CD4-positive, alpha-beta T cell treated with Interleukin-12 subunit alpha and Interleukin-12 subunit beta, for 1 hour (primary cell): ENCODE results near the gene SLC2A9.
"Not testable (repeated sequence)": the region's sequence is repeated elsewhere in the genome, so short reads cannot be mapped to it uniquely, and the experiment has no call there.

Source experiments
- DNase-seq: peaks from one replicate; pipeline ENCODE4 v3.0.0-alpha.2; 2020

SLC2A9 gene

GRCh38 chr4:9923195-9923812 lies 98.0 kb downstream of the SLC2A9 start:
- no peak for DNase-seq

GRCh38 chr4:9921326-9921725 lies 100.0 kb downstream of the SLC2A9 start:
- no peak for DNase-seq

- no peak for DNase-seq
Measured at GRCh38 chr4:9920029-9920428, 101.3 kb downstream of the SLC2A9 start.

DNA sequence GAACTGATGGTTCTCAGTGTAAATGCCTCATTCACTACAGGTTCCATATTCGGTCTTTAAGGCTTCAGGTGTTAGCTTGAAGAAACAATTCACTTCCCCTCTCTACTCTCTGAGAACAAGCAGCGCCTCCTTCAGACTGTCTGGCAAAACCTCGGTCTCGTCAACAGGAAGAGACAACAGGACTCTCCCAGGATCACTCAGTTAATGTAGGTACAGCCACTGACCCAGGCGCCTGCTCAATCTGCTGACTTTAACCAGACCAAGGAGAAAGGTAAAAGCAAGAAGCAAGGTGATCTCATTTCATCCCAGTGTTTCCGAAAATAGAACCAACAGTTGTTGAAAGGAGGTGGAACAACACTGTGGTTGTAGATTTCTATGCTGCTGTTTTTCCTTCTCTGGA lies 102.2 kb downstream of the SLC2A9 start:
- DNase-seq = no peak

DNA sequence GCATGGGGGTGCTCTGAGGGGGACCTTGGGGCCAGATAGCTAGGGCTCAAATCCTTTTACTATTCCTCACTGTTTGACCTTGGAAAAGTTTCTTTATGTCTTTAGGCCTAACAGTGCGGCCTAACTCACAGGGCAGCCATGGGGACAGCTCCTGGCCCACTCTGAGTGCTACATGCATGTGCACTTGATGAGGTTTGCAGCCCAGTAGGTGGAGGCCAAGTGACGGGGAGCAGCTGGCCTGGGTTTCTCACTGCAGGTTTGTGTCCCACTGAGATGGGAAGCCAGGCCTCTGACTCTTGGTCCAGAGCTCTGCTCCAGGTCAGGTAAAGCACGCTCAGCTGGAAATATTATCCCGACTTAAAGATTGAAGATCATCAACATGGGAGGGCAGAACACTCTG lies 102.8 kb downstream of the SLC2A9 start:
- DNase-seq = no peak

GRCh38 chr4:9916937-9917336 lies 104.4 kb downstream of the SLC2A9 start:
- no peak for DNase-seq

GRCh38 chr4:9916346-9916745 lies 105.0 kb downstream of the SLC2A9 start:
- DNase-seq = no peak

DNA sequence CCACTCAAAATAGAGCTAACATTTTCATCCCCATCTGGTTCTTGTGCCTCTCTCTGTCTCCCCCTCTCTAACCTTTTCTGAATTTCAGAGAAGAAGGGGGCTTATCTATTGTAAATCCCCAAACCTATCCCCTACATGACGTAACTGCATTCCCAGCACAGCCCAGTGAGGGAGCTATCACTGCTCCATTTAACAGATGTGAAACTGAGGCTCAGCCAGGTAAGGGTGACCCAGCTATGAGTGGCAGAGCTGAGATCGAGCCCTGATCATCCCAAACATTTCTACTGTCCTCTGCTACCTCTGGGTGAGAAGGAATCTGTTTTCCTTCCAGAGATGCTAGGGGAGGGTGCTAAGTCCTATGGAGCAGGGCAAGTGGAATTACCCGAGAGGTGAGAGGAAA lies 107.5 kb downstream of the SLC2A9 start:
- no peak for DNase-seq

GRCh38 chr4:9906996-9907395 lies 114.3 kb downstream of the SLC2A9 start:
- no peak for DNase-seq

DNA sequence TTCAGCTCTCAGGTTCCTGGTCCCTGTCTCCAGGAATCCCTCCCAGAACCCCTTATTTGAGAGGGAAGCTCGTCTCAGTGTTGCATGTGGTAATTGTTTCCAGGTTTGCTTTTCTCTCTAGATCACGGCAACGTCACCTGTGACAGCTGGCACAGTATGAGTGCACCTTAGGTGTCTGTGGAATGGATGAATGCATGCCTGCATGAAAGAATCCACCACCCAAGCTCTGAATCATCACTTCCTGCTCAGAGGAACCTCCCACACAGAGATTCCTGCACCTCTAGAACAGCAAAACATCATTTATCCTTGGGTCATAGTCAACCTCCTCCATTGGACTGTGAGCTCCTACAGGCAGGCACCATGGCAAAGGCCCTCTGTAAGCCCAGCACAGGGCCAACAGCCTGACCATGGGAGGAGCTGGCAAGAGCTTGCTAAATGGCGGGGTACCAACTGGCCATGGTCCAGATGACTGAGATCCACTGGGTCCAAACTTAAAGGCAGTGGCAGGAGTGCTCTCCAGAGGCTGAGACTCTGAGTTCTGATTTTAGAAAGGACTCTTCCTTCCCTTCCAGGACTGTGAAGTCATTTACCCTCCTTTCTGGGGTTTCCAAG lies 116.2 kb downstream of the SLC2A9 start:
- no peak for DNase-seq

- DNase-seq = no peak
Measured at GRCh38 chr4:9903317-9903716, 118.0 kb downstream of the SLC2A9 start.

DNA sequence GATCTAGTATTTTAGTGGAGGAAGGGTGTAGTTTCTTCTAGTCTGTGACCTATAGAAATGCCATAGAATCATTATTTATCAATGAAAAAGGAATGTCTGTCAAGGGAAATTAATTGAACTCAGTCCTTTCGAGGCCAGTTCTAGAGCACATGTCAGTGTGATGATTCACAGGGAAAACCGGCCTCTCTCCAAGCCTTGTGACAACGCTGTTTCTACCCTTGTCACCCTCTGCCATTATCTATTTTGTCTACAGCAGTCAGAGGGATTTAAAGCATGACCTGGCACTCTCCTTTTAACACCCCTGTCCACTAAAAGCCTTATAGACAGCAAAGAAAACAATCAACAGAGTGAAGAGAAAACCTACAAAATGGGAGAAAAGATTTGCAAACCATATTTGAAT lies 120.0 kb downstream of the SLC2A9 start:
- no peak for DNase-seq

DNA sequence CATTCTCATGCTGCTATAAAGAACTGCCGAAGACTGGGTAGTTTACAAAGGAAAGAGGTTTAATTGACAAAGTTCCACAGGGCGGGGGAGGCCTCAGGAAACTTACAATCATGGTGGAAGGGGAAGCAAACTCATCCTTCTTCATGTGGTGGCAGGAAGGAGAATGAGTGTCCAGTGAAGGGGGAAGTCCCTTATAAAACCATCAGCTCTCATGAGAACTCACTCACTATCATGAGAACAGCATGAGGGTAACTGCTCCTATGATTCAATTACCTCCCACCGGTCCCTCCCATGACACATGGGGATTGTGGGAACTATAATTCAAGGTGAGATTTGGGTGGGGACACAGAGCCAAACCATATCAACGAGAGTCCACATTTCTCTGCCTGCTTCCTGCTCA lies 120.7 kb downstream of the SLC2A9 start:
- DNase-seq = not testable (repeated sequence)

DNA sequence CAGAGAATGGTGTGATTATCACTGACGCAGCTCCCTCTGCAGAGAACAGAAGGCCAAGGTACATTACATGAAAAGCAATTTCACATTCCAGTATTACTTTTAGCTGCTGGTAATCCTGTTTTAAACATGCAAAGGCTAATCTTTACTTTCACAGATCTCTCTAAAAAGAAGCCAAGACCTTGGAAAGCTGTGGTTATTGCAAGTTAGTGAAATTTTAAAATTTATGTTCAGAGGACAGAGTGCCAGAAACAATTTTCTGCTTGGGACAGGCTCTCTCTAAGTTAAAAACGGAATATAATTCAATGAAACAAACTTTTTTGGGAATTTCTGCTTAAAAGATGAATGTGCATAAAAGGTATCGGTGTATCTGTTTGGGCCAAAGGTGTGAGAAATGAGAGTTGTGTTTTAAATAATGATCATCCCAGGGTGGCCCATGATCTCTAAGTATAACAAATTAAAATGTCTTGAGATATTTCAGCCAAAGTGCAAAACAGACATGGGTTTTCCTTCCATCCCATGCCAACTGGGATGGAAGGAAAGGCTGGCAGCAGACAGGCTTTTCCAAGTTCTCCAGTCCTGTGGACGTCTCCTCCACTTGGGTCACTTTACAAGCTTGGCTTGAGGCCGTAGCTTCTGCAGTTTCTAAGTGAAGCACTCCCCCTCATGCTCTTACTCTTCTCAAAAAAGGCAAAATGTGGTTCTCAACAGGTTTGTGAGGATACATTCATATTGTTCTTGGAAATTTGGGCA lies 121.8 kb downstream of the SLC2A9 start:
- no peak for DNase-seq

GRCh38 chr4:9898596-9899305 lies 122.5 kb downstream of the SLC2A9 start:
- no peak for DNase-seq

DNA sequence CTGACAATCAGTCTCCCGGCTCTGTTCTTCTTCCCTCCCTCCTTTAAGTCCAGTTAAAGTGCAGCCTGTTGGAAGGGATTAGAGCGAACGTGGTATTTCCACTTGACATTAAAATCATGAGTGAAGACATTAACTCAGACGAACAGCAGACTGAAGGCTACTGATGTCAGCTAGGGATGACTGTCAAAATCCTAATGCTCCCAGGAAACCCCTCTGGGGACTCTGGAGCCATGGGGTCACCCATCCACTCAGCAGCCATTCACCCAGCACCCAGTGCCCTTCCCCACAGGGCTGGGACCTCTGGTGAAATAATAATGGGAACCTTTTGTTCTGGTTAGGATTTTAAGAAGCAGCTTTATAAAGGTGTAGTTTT lies 126.0 kb downstream of the SLC2A9 start:
- no peak for DNase-seq

- DNase-seq = no peak
Measured at GRCh38 chr4:9894644-9895332, 126.5 kb downstream of the SLC2A9 start.

GRCh38 chr4:9893329-9894108 lies 127.8 kb downstream of the SLC2A9 start:
- DNase-seq = no peak

GRCh38 chr4:9891740-9892139 lies 129.6 kb downstream of the SLC2A9 start:
- no peak for DNase-seq

DNA sequence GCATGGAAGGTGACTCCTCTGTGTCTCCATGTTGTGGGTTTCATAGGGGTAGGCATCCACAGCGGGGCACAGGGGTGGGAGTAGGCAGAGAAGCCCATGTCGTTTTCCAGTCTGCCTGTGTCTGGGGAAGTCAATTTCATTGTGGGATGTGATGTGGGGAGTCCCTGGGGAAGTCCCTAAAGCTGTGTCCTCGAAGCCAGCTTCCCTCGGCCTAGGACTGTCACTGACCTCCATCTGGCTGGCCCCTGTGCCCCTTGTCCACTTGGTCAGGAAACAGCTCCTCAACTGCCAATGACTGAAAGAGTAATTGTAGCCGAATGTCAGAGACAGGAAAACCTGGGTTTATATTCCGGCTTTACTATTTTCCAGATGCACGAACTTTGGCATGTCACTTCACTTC lies 130.2 kb downstream of the SLC2A9 start:
- no peak for DNase-seq

DNA sequence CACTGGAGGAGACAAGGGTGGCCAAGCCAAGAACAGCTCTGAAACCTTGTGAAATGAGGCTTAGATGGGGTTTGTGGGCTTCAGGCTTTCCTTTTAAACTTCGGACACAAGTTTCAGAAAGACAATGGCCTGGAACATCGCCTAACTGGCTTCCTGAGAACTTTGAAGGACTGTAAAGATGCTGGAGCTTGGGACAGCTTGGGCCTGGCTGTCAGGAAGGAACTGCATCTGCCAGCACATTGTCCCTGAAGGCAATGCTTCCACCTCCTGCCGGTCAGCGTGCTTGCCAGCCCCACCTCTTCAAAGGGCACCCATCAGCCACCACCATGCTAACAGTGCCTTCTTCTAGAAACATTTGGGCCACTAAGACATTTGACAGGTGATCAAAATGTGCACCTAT lies 132.0 kb downstream of the SLC2A9 start:
- no peak for DNase-seq

- DNase-seq = no peak
Measured at GRCh38 chr4:9885958-9886357, 135.3 kb downstream of the SLC2A9 start.
